Chondrocyte (in vitro differentiated cells): ENCODE measurements around the gene PACSIN1. TPM values are rescaled to one million over a fixed set of nuclear protein-coding genes. Genes with fewer than 3 reads are reported as not detected.
A peak's percentile ranks its signal among the peaks of the same experiment; 100 is the strongest.

ENCODE experiments used
- DNase-seq: peaks from one replicate; pipeline ENCODE4 v3.0.0; 2021; ENCODE audit warnings: mixed read lengths, low spot score
- H3K27ac Mint-ChIP-seq: one replicate; pipeline ENCODE4 v1.8.0; 2021; ENCODE audit warnings: mild to moderate bottlenecking, moderate library complexity, mixed read lengths; ENCODE audit not compliant: unreplicated experiment
- H3K27me3 Mint-ChIP-seq: 2 replicates; pipeline ENCODE4 v1.8.0; 2021; ENCODE audit warnings: low read depth, mixed read lengths
- H3K36me3 Mint-ChIP-seq: 2 replicates; pipeline ENCODE4 v1.8.0; 2021; ENCODE audit warnings: low read depth, mixed read lengths
- H3K4me1 Mint-ChIP-seq: 2 replicates; pipeline ENCODE4 v1.8.0; 2021; ENCODE audit warnings: low read depth, mild to moderate bottlenecking, mixed read lengths
- H3K4me3 Mint-ChIP-seq: one replicate; pipeline ENCODE4 v1.8.0; 2021; ENCODE audit warnings: mild to moderate bottlenecking, moderate library complexity, mixed read lengths; ENCODE audit not compliant: unreplicated experiment
- H3K9me3 Mint-ChIP-seq: 2 replicates; pipeline ENCODE4 v1.8.0; 2021; ENCODE audit warnings: low read depth, mixed read lengths
- CTCF ChIP-seq: fragments of 200-600 bp; sonication (generic); IDR thresholded peaks from 2 replicates; pipeline ENCODE4 v1.5.0; 2021; ENCODE audit warnings: antibody characterized with exemption, mild to moderate bottlenecking, moderate library complexity
- total RNA-seq: library from RNA; stranded (reverse); gene quantifications from 3 replicates; pipeline ENCODE4 v1.2.1, GENCODE V29; 2021

PACSIN1 gene
- total RNA-seq, 1 donor from 2014 or later: 0.15 TPM

- H3K4me3 Mint-ChIP-seq: no peak overlapping the region
- TF ChIP-seq CTCF: no peak
- peak; percentile 62 for DNase-seq
- H3K4me1 Mint-ChIP-seq: peaks cover 6% of the 10 kb centered on the region
- H3K27me3 Mint-ChIP-seq: peaks cover 7% of the 10 kb centered on the region
- H3K27ac Mint-ChIP-seq: no peak overlapping the region
- no peaks in the 10 kb centered on the region for H3K9me3 Mint-ChIP-seq
- peaks cover 2% of the 10 kb centered on the region for H3K36me3 Mint-ChIP-seq
These were observed 46.2 kb downstream of the PACSIN1 start for GRCh38 chr6:34511915-34512737.

- no peak overlapping the region for H3K27ac Mint-ChIP-seq
- peaks cover 8% of the 10 kb centered on the region for H3K27me3 Mint-ChIP-seq
- peak; percentile 20 for DNase-seq
- H3K4me3 Mint-ChIP-seq: no peak overlapping the region
- peaks cover 2% of the 10 kb centered on the region for H3K36me3 Mint-ChIP-seq
- no peak for TF ChIP-seq CTCF
- H3K9me3 Mint-ChIP-seq: no peaks in the 10 kb centered on the region
- H3K4me1 Mint-ChIP-seq: peaks cover 6% of the 10 kb centered on the region
These were observed 46.9 kb downstream of the PACSIN1 start for GRCh38 chr6:34512738-34513115.

GRCh38 chr6:34513646-34514045 is 47.8 kb downstream of the PACSIN1 start:
- no peaks in the 10 kb centered on the region for H3K9me3 Mint-ChIP-seq
- H3K27me3 Mint-ChIP-seq: peaks cover 8% of the 10 kb centered on the region
- peaks cover 6% of the 10 kb centered on the region for H3K4me1 Mint-ChIP-seq

GRCh38 chr6:34514112-34514511 is 48.2 kb downstream of the PACSIN1 start:
- peak; percentile 30 for DNase-seq
- Mint-ChIP-seq H3K4me1 (peaks cover 6% of the 10 kb centered on the region), H3K27ac (peak overlapping the region; percentile 36), H3K27me3 (peaks cover 8% of the 10 kb centered on the region), H3K4me3 (no peak overlapping the region), H3K36me3 (peaks cover 2% of the 10 kb centered on the region), H3K9me3 (no peaks in the 10 kb centered on the region)
- no peak for TF ChIP-seq CTCF

More at GRCh38 chr6:34513646-34514045, 47.8 kb downstream of the PACSIN1 start:
- Mint-ChIP-seq H3K36me3 (peaks cover 2% of the 10 kb centered on the region), H3K27ac (no peak overlapping the region), H3K4me3 (no peak overlapping the region)
- peak; percentile 24 for DNase-seq
- no peak for TF ChIP-seq CTCF

GRCh38 chr6:34514593-34515472 is 49.0 kb downstream of the PACSIN1 start:
- DNase-seq: peak; percentile 88
- peaks cover 6% of the 10 kb centered on the region for H3K4me1 Mint-ChIP-seq
- TF ChIP-seq CTCF: no peak
- H3K27me3 Mint-ChIP-seq: peaks cover 8% of the 10 kb centered on the region
- peak overlapping the region; percentile 36 for H3K27ac Mint-ChIP-seq
- no peaks in the 10 kb centered on the region for H3K9me3 Mint-ChIP-seq
- H3K4me3 Mint-ChIP-seq: peak overlapping the region; percentile 58
- peaks cover 2% of the 10 kb centered on the region for H3K36me3 Mint-ChIP-seq
